Upper lobe of right lung (tissue), 1 donor: Measurements from ENCODE around the gene WBP1. TPM values are rescaled to one million over a fixed set of nuclear protein-coding genes. Genes with fewer than 3 reads are reported as not detected.

Source experiments
- ATAC-seq: fragments of 200-7000 bp; cut with Tn5 transposase; one replicate; pipeline ENCODE4 v1.9.1; 2020; ENCODE audit warnings: mild to moderate bottlenecking, moderate library complexity
- DNase-seq: peaks from one replicate; pipeline ENCODE4 v3.0.0-alpha.2; 2020
- H3K27ac ChIP-seq: fragments of 200-600 bp; one replicate; pipeline ENCODE4 v1.8.0; 2022
- H3K27me3 ChIP-seq: fragments of 200-600 bp; one replicate; pipeline ENCODE4 v1.8.0; 2022; ENCODE audit warnings: mild to moderate bottlenecking
- H3K36me3 ChIP-seq: fragments of 200-600 bp; one replicate; pipeline ENCODE4 v1.8.0; 2022
- H3K4me1 ChIP-seq: fragments of 200-600 bp; one replicate; pipeline ENCODE4 v1.8.0; 2022
- H3K4me3 ChIP-seq: fragments of 200-600 bp; one replicate; pipeline ENCODE4 v1.8.0; 2022; ENCODE audit warnings: mild to moderate bottlenecking
- H3K9me3 ChIP-seq: fragments of 200-600 bp; one replicate; pipeline ENCODE4 v1.8.0; 2022
- CTCF ChIP-seq: fragments of 200-600 bp; IDR thresholded peaks from one replicate; pipeline ENCODE4 v1.8.0; 2022; ENCODE audit warnings: antibody characterized with exemption
- intact Hi-C: fragments of 100-400 bp; cut with DNase I; formaldehyde crosslinking; loops from one replicate; pipeline ENCODE4 v1.11.0; 2022
- total RNA-seq: library from RNA; stranded (reverse); fragmentation: NEBNext Ultra II Directional; extraction: Animal tissue kit (Norgen Biotek cat#: 25700); gene quantifications from one replicate; pipeline ENCODE4 v1.2.1, GENCODE V29; 2021
- donor health status: DM: no; HTN: yes; CAD: no; lungs with severe emphysema.

WBP1 gene
- total RNA-seq, 1 donor from 2014 or later, result 57.5 TPM

- H3K9me3 ChIP-seq, result no peaks in the 10 kb centered on the region
- ATAC-seq (no peak), DNase-seq (no peak)
- intact Hi-C loops, result loop anchor here (10.0 kb wide), 1 partner anchor 89 kb away; no protein-coding TSS in a partner anchor
- H3K4me3 ChIP-seq, result no peak overlapping the region
- peaks cover 34% of the 10 kb centered on the region for H3K36me3 ChIP-seq
- H3K27ac ChIP-seq, result no peak overlapping the region
- peaks cover 22% of the 10 kb centered on the region for H3K4me1 ChIP-seq
- TF ChIP-seq CTCF, result no peak
- peaks cover 34% of the 10 kb centered on the region for H3K27me3 ChIP-seq
Measured at GRCh38 chr2:74495440-74495839, 37.2 kb downstream of the WBP1 start.

GRCh38 chr2:74496997-74497776, 38.9 kb downstream of the WBP1 start:
- H3K4me3 ChIP-seq, result peak overlapping the region; percentile 44
- intact Hi-C loops, result loop anchor here (10.0 kb wide), 1 partner anchor 88 kb away; no protein-coding TSS in a partner anchor
- ATAC-seq, result no peak

GRCh38 chr2:74497777-74498499, 39.7 kb downstream of the WBP1 start:
- peak; percentile 58 for ATAC-seq
- Histone ChIP-seq H3K27me3 (peaks cover 41% of the 10 kb centered on the region), H3K36me3 (peaks cover 9% of the 10 kb centered on the region), H3K4me3 (peak overlapping the region; percentile 44), H3K27ac (no peak overlapping the region), H3K9me3 (no peaks in the 10 kb centered on the region), H3K4me1 (peaks cover 29% of the 10 kb centered on the region)
- no peak for TF ChIP-seq CTCF
- intact Hi-C loops, result loop anchor here (10.0 kb wide), 1 partner anchor 87 kb away; no protein-coding TSS in a partner anchor
- DNase-seq, result peak; percentile 77

More at GRCh38 chr2:74496997-74497776, 38.9 kb downstream of the WBP1 start:
- DNase-seq, result no peak
- Histone ChIP-seq H3K36me3 (peaks cover 17% of the 10 kb centered on the region), H3K4me1 (peaks cover 25% of the 10 kb centered on the region), H3K27me3 (peaks cover 41% of the 10 kb centered on the region), H3K27ac (no peak overlapping the region), H3K9me3 (no peaks in the 10 kb centered on the region)
- TF ChIP-seq CTCF, result no peak

- Histone ChIP-seq H3K4me3 (peak overlapping the region; percentile 44), H3K27ac (no peak overlapping the region), H3K4me1 (peaks cover 34% of the 10 kb centered on the region), H3K27me3 (peaks cover 41% of the 10 kb centered on the region), H3K9me3 (no peaks in the 10 kb centered on the region), H3K36me3 (peaks cover 2% of the 10 kb centered on the region)
- intact Hi-C loops, result loop anchor here (10.0 kb wide), 1 partner anchor 86 kb away; no protein-coding TSS in a partner anchor
- no peak for TF ChIP-seq CTCF
- DNase-seq (no peak), ATAC-seq (peak; percentile 1)
Measured at GRCh38 chr2:74498500-74499266, 40.4 kb downstream of the WBP1 start.

GRCh38 chr2:74499267-74499939, 41.2 kb downstream of the WBP1 start, which contains the start of gene LBX2:
Gene LBX2, minus strand, starts transcription at chr2:74499603. Its CDS starts 66 bp downstream, at chr2:74499537.
- intact Hi-C loops, result loop anchor here (10.0 kb wide), 1 partner anchor 85 kb away; no protein-coding TSS in a partner anchor
- DNase-seq, result no peak
- peaks cover 39% of the 10 kb centered on the region for H3K4me1 ChIP-seq
- no peaks in the 10 kb centered on the region for H3K9me3 ChIP-seq
- ATAC-seq, result no peak
- H3K27me3 ChIP-seq, result peaks cover 41% of the 10 kb centered on the region
- H3K27ac ChIP-seq, result no peak within 1 kb of the TSS
- TF ChIP-seq CTCF, result no peak
- peak within 1 kb of the TSS; percentile 44 for H3K4me3 ChIP-seq
- H3K36me3 ChIP-seq, result no peaks in the 10 kb centered on the region
